Panc1 (cell line): ENCODE measurements around the gene OR51E2. TPM values are rescaled to one million over a fixed set of nuclear protein-coding genes. Genes with fewer than 3 reads are reported as not detected.

Source experiments
- ATAC-seq: fragments of 200-7000 bp; cut with Tn5 transposase; 2 replicates; pipeline ENCODE4 v1.9.1; 2020; ENCODE audit warnings: mild to moderate bottlenecking, moderate library complexity
- BruUV-seq: library from RNA; stranded (reverse); fragments of 400-500 nt; replicated peaks from 2 replicates; lab custom pipeline; 2021; lab: Mats Ljungman, UMichigan
- CTCF ChIA-PET: fragments of 300-600 bp; sonication (Branson Sonifier 250); formaldehyde crosslinking; loops from one replicate; lab custom pipeline; 2022; ENCODE audit warnings: antibody characterized with exemption; lab: Charles Lee
- POLR2A ChIA-PET: fragments of 300-600 bp; sonication (Branson Sonifier 250); formaldehyde crosslinking; loops from one replicate; lab custom pipeline; 2022; ENCODE audit warnings: antibody characterized with exemption; lab: Charles Lee
- DNase-seq: peaks from one replicate; pipeline ENCODE4 v3.0.0-alpha.2; 2010; ENCODE audit warnings: low read depth, low spot score
- H3K27ac ChIP-seq: 2 replicates; pipeline ENCODE4 v1.5.1; 2011; ENCODE audit warnings: mild to moderate bottlenecking, low read length, inconsistent platforms
- H3K27me3 ChIP-seq: fragments of 200-500 bp; sonication (Bioruptor generic); 2 replicates; pipeline ENCODE4 v1.6.0; 2014; ENCODE audit warnings: low read length, inconsistent platforms; ENCODE audit not compliant: control insufficient read depth, insufficient read depth
- H3K36me3 ChIP-seq: fragments of 200-500 bp; sonication (Bioruptor generic); 2 replicates; pipeline ENCODE4 v1.5.1; 2014; ENCODE audit warnings: inconsistent platforms, mild to moderate bottlenecking, low read length, moderate library complexity; ENCODE audit not compliant: control insufficient read depth, insufficient read depth
- H3K4me1 ChIP-seq: 2 replicates; pipeline ENCODE4 v1.5.1; 2011; ENCODE audit warnings: inconsistent platforms, mild to moderate bottlenecking, low read length, moderate library complexity; ENCODE audit not compliant: control insufficient read depth, insufficient read depth
- H3K4me3 ChIP-seq, 2 experiments: 2 replicates each; pipeline ENCODE4 v1.5.1; 2011 to 2012; ENCODE audit warnings: low read depth in 2 of 2, low read length in 2 of 2, mild to moderate bottlenecking in 2 of 2, inconsistent platforms in 1 of 2, moderate library complexity in 1 of 2
- H3K9me3 ChIP-seq: fragments of 200-500 bp; sonication (Bioruptor generic); 2 replicates; pipeline ENCODE4 v1.5.1; 2014; ENCODE audit warnings: low read depth, mild to moderate bottlenecking, inconsistent platforms, low read length, moderate library complexity; ENCODE audit not compliant: control insufficient read depth, insufficient read depth
- CTCF ChIP-seq: fragments of 450-650 bp; IDR thresholded peaks from 2 replicates; pipeline ENCODE4 v1.5.1; 2017; ENCODE audit warnings: mild to moderate bottlenecking
- POLR2AphosphoS5 ChIP-seq: IDR thresholded peaks from 2 replicates; pipeline ENCODE4 v1.6.1; 2012; ENCODE audit warnings: mild to moderate bottlenecking, low read depth, low read length, moderate library complexity
- REST ChIP-seq, 2 experiments: IDR thresholded peaks; 2 replicates each; pipeline ENCODE4 v1.6.1; 2011 to 2012; ENCODE audit warnings: low read depth in 2 of 2, control low read depth in 1 of 2, low read length in 1 of 2, mild to moderate bottlenecking in 1 of 2, moderate library complexity in 1 of 2; ENCODE audit not compliant: insufficient read depth in 1 of 2
- SIN3A ChIP-seq: IDR thresholded peaks from 2 replicates; pipeline ENCODE4 v1.6.1; 2012; ENCODE audit warnings: low read depth, mild to moderate bottlenecking, low read length, moderate library complexity, borderline replicate concordance; ENCODE audit not compliant: insufficient read depth
- TCF7L2 ChIP-seq: IDR thresholded peaks from 2 replicates; pipeline ENCODE4 v1.6.1; 2011; ENCODE audit warnings: mild to moderate bottlenecking, low read depth, low read length, inconsistent platforms
- in situ Hi-C: cut with HindIII; loops from 2 replicates; pipeline ENCODE4 v1.10.0; 2016; ENCODE audit warnings: low sequenced_read_pairs, low pct_unique_long_range_greater_than_20kb
- intact Hi-C: fragments of 100-400 bp; cut with micrococcal nuclease; formaldehyde crosslinking; loops from one replicate; pipeline ENCODE4 v1.10.0; 2022; ENCODE audit not compliant: unreplicated experiment
- total RNA-seq: library from RNA; stranded (reverse); gene quantifications from one replicate; pipeline ENCODE4 v1.2.1, GENCODE V29; 2021; ENCODE audit not compliant: unreplicated experiment

The OR51E2 gene
- total RNA-seq, 1 experiment from 2014 or later = not detected

DNA sequence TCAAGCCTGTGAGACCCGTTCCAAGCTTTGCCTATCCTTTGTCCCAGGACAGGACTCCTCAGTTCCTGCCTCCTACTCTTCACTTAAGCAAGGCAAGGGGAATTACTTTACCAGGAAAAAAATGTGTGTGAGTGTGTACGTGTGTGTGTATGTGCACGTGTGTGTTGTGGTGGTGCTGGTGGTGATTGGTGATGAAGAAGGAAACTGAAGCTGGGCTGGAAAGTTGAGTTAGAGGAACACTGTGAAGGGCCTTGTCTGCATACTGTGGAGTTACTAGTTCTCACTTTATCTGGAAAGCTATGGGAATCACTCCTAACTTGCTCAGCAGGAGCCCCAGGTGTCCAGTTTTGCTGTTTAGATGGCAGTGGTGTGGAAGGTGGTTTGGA, 60.0 kb downstream of the OR51E2 start:
- H3K36me3 ChIP-seq = no peaks in the 10 kb centered on the region
- CTCF ChIA-PET = interaction anchor here (1.2 to 2.5 kb wide), 7 partner anchors 10 to 456 kb away, joined by 3 to 13 read pairs (median 7); no protein-coding TSS in a partner anchor
- H3K9me3 ChIP-seq = no peaks in the 10 kb centered on the region
- H3K27me3 ChIP-seq = peaks cover 8% of the 10 kb centered on the region; the same call in 1 of the 2 replicates
- no peak overlapping the region for H3K4me3 ChIP-seq
- BruUV-seq = no TSS peak
- no peak for TF ChIP-seq SIN3A
- no peak for TF ChIP-seq POLR2AphosphoS5
- TF ChIP-seq CTCF = no peak
- TF ChIP-seq TCF7L2 = no peak
- no peak for TF ChIP-seq REST (IDR thresholded peaks at IDR 0.05; ENCODE audit: insufficient read depth in 1 of 2, low read depth in 2 of 2, low read length in 1 of 2)
- DNase-seq (no peak), ATAC-seq (peak; percentile 18; the same call in 1 of the 2 replicates)
- in situ Hi-C loops = no loop called here
- intact Hi-C loops = loop anchor here (1.0 to 10.0 kb wide), 3 partner anchors 189 to 457 kb away; no protein-coding TSS in a partner anchor
- H3K27ac ChIP-seq = no peak overlapping the region
- no peaks in the 10 kb centered on the region for H3K4me1 ChIP-seq
- POLR2A ChIA-PET = no interaction called here

DNA sequence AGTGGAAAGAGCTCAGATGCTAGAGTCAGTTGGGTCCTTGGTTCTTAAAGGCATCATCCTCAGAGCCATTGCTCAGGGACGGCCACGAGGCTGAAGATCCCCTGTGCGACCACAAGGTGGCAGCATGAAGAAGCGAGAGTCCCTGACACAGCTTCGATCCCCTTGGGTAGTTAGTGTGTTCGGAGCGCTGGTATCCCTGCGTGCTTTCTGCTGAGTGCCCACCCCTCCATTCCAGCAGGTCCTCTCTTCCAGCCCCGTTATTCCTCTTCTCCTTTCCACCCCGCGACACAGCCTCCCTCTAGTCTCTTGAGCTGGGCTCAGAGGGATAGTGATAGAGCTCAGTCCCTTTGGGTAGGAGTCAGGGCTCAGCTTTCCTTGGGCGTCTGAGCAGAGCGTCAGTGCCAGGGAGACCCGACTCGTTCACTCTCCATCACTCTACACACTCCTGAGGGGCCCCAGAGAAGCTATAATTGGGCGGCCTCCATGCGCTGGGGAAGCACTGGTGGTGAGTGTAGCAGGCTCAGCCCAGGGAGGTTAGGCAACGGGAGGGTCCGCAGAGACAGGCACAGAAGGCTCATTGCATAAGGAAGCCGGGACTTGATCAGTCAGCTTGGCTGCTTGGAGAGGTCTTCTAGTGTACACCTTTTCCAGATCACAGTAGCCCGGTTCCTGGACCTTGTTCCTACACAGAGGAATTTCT, 60.5 kb downstream of the OR51E2 start, which contains the start of gene OR51D1:
Gene OR51D1, plus strand, starts transcription at position 516 of the 700 bp plus-strand sequence. CDS start 2,314 bp downstream, outside the sequence.
- Histone ChIP-seq H3K4me1 (no peaks in the 10 kb centered on the region), H3K27ac (no peak within 1 kb of the TSS), H3K9me3 (no peaks in the 10 kb centered on the region), H3K4me3 (peak within 1 kb of the TSS in 1 of 2 experiments; percentile 34; a peak in 2 of 4 replicates), H3K36me3 (no peaks in the 10 kb centered on the region), H3K27me3 (peaks cover 6% of the 10 kb centered on the region; the same call in 1 of the 2 replicates)
- intact Hi-C loops (loop anchor here (1.0 to 10.0 kb wide), 3 partner anchors 190 to 458 kb away; no protein-coding TSS in a partner anchor), in situ Hi-C loops (no loop called here)
- DNase-seq (peak; percentile 75), ATAC-seq (peak; percentile 97)
- no TSS peak for BruUV-seq
- no peak for TF ChIP-seq TCF7L2
- peak; percentile 97 for TF ChIP-seq CTCF
- no peak for TF ChIP-seq POLR2AphosphoS5
- TF ChIP-seq REST (IDR thresholded peaks at IDR 0.05; ENCODE audit: insufficient read depth in 1 of 2, low read depth in 2 of 2, low read length in 1 of 2) = 0 out of 4 replicates have a peak, but pooled peaks of 1 of the 2 experiments have one; percentile 42
- TF ChIP-seq SIN3A = no peak
- ChIA-PET POLR2A (no interaction called here), CTCF (interaction anchor here (0.6 to 2.5 kb wide), 8 partner anchors 10 to 1007 kb away, joined by 3 to 13 read pairs (median 6); no protein-coding TSS in a partner anchor)
